H1 (cell line): ENCODE results near the gene TMPRSS15.

Source experiments
- CREB1 ChIP-seq: IDR thresholded peaks from 2 replicates; pipeline ENCODE4 v1.6.1; 2012; ENCODE audit warnings: inconsistent platforms
- GABPA ChIP-seq: IDR thresholded peaks from 2 replicates; pipeline ENCODE4 v1.6.1; 2011; ENCODE audit warnings: mild to moderate bottlenecking, low read length, moderate library complexity, borderline replicate concordance; ENCODE audit not compliant: insufficient read depth
- KDM5A ChIP-seq: fragments of 200-600 bp; IDR thresholded peaks from 2 replicates; pipeline ENCODE4 v1.7.1; 2012; ENCODE audit warnings: mild to moderate bottlenecking, low read length, inconsistent platforms, mixed read lengths
- SIX5 ChIP-seq: IDR thresholded peaks from 2 replicates; pipeline ENCODE4 v1.6.1; 2011; ENCODE audit warnings: mild to moderate bottlenecking, low read depth, low read length

DNA sequence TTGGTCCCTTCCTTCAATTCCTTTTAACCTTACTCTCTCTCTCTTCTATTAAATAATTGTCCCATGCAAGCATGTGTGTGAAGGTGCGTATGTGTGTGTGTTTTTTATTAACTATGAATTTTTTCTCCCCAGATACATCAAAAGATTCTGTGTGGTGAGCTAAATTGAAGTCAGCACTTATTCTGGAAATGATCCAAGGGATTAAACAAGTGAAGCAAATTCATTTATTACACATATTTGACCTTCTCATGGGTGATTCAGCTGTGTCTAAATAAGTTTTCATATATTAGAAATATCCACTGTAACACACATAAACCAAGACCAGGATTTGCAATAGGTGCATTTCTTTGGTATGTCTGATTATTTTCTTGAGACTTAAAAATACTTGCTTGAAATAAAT is 134.7 kb downstream of the TMPRSS15 start:
- TF ChIP-seq GABPA (no peak), CREB1 (no peak), KDM5A (no peak), SIX5 (no peak)
